Endothelial cell (in vitro differentiated cells): Measurements from ENCODE around the gene VMO1. TPM values are rescaled to one million over a fixed set of nuclear protein-coding genes. Genes with fewer than 3 reads are reported as not detected.

Source experiments
- DNase-seq: peaks from one replicate; pipeline ENCODE4 v3.0.0; 2021; ENCODE audit warnings: low spot score
- H3K27ac Mint-ChIP-seq: one replicate; pipeline ENCODE4 v1.8.0; 2021; ENCODE audit warnings: mixed read lengths, inconsistent platforms; ENCODE audit not compliant: unreplicated experiment
- H3K27me3 Mint-ChIP-seq: one replicate; pipeline ENCODE4 v1.8.0; 2021; ENCODE audit warnings: mild to moderate bottlenecking, moderate library complexity, mixed read lengths, inconsistent platforms; ENCODE audit not compliant: unreplicated experiment
- H3K36me3 Mint-ChIP-seq: one replicate; pipeline ENCODE4 v1.8.0; 2021; ENCODE audit warnings: mild to moderate bottlenecking, low read depth, mixed read lengths, inconsistent platforms; ENCODE audit not compliant: unreplicated experiment
- H3K4me1 Mint-ChIP-seq: one replicate; pipeline ENCODE4 v1.8.0; 2021; ENCODE audit warnings: mild to moderate bottlenecking, mixed read lengths, inconsistent platforms; ENCODE audit not compliant: unreplicated experiment
- H3K4me3 Mint-ChIP-seq: one replicate; pipeline ENCODE4 v1.8.0; 2021; ENCODE audit warnings: mild to moderate bottlenecking, mixed read lengths, inconsistent platforms; ENCODE audit not compliant: unreplicated experiment
- H3K9me3 Mint-ChIP-seq: one replicate; pipeline ENCODE4 v1.8.0; 2021; ENCODE audit warnings: mixed read lengths, inconsistent platforms; ENCODE audit not compliant: unreplicated experiment
- total RNA-seq: library from RNA; stranded (reverse); fragmentation: NEBNext Ultra II Directional; extraction: Animal tissue kit (Norgen Biotek cat#: 25700); gene quantifications from one replicate; pipeline ENCODE4 v1.2.1, GENCODE V29; 2021; ENCODE audit not compliant: unreplicated experiment
- TF ChIP-seq, protein P1 (sequence below): fragments of 200-600 bp; sonication (generic); IDR thresholded peaks from one replicate; pipeline ENCODE4 v1.5.0; 2021; ENCODE audit warnings: antibody characterized with exemption; ENCODE audit not compliant: unreplicated experiment

The VMO1 gene
- total RNA-seq, 1 donor from 2014 or later = 2.9 TPM

- Mint-ChIP-seq H3K27me3 (peaks cover 11% of the 10 kb centered on the region), H3K36me3 (peaks cover 22% of the 10 kb centered on the region), H3K9me3 (no peaks in the 10 kb centered on the region), H3K27ac (no peak overlapping the region), H3K4me3 (no peak overlapping the region), H3K4me1 (peaks cover 15% of the 10 kb centered on the region)
- no peak for DNase-seq
- TF ChIP-seq, protein P1, sequence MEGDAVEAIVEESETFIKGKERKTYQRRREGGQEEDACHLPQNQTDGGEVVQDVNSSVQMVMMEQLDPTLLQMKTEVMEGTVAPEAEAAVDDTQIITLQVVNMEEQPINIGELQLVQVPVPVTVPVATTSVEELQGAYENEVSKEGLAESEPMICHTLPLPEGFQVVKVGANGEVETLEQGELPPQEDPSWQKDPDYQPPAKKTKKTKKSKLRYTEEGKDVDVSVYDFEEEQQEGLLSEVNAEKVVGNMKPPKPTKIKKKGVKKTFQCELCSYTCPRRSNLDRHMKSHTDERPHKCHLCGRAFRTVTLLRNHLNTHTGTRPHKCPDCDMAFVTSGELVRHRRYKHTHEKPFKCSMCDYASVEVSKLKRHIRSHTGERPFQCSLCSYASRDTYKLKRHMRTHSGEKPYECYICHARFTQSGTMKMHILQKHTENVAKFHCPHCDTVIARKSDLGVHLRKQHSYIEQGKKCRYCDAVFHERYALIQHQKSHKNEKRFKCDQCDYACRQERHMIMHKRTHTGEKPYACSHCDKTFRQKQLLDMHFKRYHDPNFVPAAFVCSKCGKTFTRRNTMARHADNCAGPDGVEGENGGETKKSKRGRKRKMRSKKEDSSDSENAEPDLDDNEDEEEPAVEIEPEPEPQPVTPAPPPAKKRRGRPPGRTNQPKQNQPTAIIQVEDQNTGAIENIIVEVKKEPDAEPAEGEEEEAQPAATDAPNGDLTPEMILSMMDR = no peak
These were observed 14.5 kb upstream of the VMO1 start for GRCh38 chr17:4800462-4801196.

GRCh38 chr17:4796552-4796920 lies 10.4 kb upstream of the VMO1 start:
- H3K4me1 Mint-ChIP-seq = peaks cover 15% of the 10 kb centered on the region
- TF ChIP-seq, protein P1 = no peak
- H3K4me3 Mint-ChIP-seq = peak overlapping the region; percentile 100
- peak; percentile 64 for DNase-seq
- peaks cover 6% of the 10 kb centered on the region for H3K27me3 Mint-ChIP-seq
- no peaks in the 10 kb centered on the region for H3K9me3 Mint-ChIP-seq
- H3K27ac Mint-ChIP-seq = peak overlapping the region; percentile 96
- H3K36me3 Mint-ChIP-seq = peaks cover 22% of the 10 kb centered on the region

DNA sequence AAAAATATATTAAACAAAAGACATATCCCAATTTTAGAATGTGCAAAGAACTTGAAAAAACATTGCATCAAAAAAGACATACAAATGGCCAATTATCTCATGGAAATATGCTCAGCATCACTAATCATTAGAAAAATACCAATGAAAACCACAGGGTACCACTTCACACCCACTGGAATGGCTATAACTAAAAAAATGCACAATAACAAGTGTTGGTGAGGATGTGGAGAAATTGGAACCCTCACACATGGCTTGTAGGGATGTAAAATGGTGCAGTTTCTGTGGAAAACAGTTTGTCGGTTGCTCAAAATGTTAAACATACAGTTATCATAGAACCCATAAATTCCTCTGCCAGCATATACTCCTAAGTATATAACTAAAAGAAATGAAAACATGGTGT lies 9.0 kb upstream of the VMO1 start:
- Mint-ChIP-seq H3K27ac (peak overlapping the region; percentile 45), H3K4me1 (peaks cover 14% of the 10 kb centered on the region), H3K27me3 (peaks cover 9% of the 10 kb centered on the region), H3K36me3 (peaks cover 19% of the 10 kb centered on the region), H3K9me3 (no peaks in the 10 kb centered on the region), H3K4me3 (peak overlapping the region; percentile 100)
- TF ChIP-seq, protein P1 = no peak
- no peak for DNase-seq

GRCh38 chr17:4790705-4791088 lies 4.5 kb upstream of the VMO1 start:
- Mint-ChIP-seq H3K9me3 (no peaks in the 10 kb centered on the region), H3K4me3 (peak overlapping the region; percentile 88), H3K27me3 (peaks cover 10% of the 10 kb centered on the region), H3K4me1 (peaks cover 8% of the 10 kb centered on the region), H3K36me3 (peaks cover 3% of the 10 kb centered on the region), H3K27ac (peak overlapping the region; percentile 55)
- no peak for DNase-seq
- TF ChIP-seq, protein P1 = no peak

GRCh38 chr17:4789951-4790704 lies 4.0 kb upstream of the VMO1 start:
- peak overlapping the region; percentile 88 for H3K4me3 Mint-ChIP-seq
- H3K4me1 Mint-ChIP-seq = peaks cover 8% of the 10 kb centered on the region
- H3K27me3 Mint-ChIP-seq = peaks cover 10% of the 10 kb centered on the region
- H3K27ac Mint-ChIP-seq = no peak overlapping the region
- DNase-seq = peak; percentile 87
- H3K9me3 Mint-ChIP-seq = no peaks in the 10 kb centered on the region
- TF ChIP-seq, protein P1 = peak; percentile 69
- peaks cover 3% of the 10 kb centered on the region for H3K36me3 Mint-ChIP-seq
